ENCODE results near the gene COX15. TPM values are rescaled to one million over a fixed set of nuclear protein-coding genes. Genes with fewer than 3 reads are reported as not detected.

Gene COX15
- total RNA-seq, 1 experiment from 2014 or later, result 34.2 TPM

GRCh38 chr10:99756159-99756558 is 24.2 kb upstream of the COX15 start:
- H3K9me3 ChIP-seq (ENCODE audit: control insufficient read depth, low read depth, low read length), result no peaks in the 10 kb centered on the region
- H2BK120ac ChIP-seq (ENCODE audit: low read depth, low read length, poor library complexity, severe bottlenecking), result no peak overlapping the region
- TF ChIP-seq CTCF (conservative IDR thresholded peaks at IDR 0.05), result no peak
- H4K5ac ChIP-seq (ENCODE audit: insufficient read length, low read depth, low read length), result no peak overlapping the region
- no peak overlapping the region for H4K8ac ChIP-seq (replicated peaks; ENCODE audit: insufficient read length, low read depth, low read length)
- H3K23me2 ChIP-seq (ENCODE audit: insufficient read length, low read depth, low read length, poor library complexity, severe bottlenecking), result no peaks in the 10 kb centered on the region
- H3K23ac ChIP-seq (ENCODE audit: insufficient read length, low read depth, low read length), result no peak overlapping the region
- no peak overlapping the region for H2AK5ac ChIP-seq (ENCODE audit: insufficient read length, low read length)
- H4K20me1 ChIP-seq (ENCODE audit: control insufficient read depth, insufficient read depth, insufficient read length), result no peaks in the 10 kb centered on the region
- WGBS (ENCODE audit: extremely low coverage, insufficient read length, low lambda C conversion rate), result no CpG with 5 or more reads among the region's 1 CpG
- H3K9ac ChIP-seq (ENCODE audit: extremely low read depth, insufficient read length, low read length), result no peak overlapping the region
- no peak overlapping the region for H3K4me2 ChIP-seq (ENCODE audit: insufficient read depth, insufficient read length, low read length)
- no peaks in the 10 kb centered on the region for H3K4me1 ChIP-seq (ENCODE audit: insufficient read depth, low read length)
- peaks cover 9 to 61% (median 58%) of the 10 kb centered on the region in 3 experiments; a peak in 6 of 7 replicates for H3K36me3 Mint-ChIP-seq (ENCODE audit: insufficient read depth in 1 of 3, low read depth in 3 of 3)
- H3K4ac ChIP-seq (ENCODE audit: low read depth, low read length), result no peak overlapping the region
- no peak overlapping the region for H3K4me3 Mint-ChIP-seq
- H3T11ph ChIP-seq (ENCODE audit: low read length), result no peak overlapping the region
- H3K27ac Mint-ChIP-seq, result no peak overlapping the region
- no peak overlapping the region for H3K14ac ChIP-seq (ENCODE audit: insufficient read depth, low read length)
- H2BK12ac ChIP-seq (ENCODE audit: insufficient read length, low read depth, low read length), result no peak overlapping the region
- H4K91ac ChIP-seq (ENCODE audit: insufficient read length, low read depth, low read length), result no peak overlapping the region
- H2BK20ac ChIP-seq (ENCODE audit: low read depth, low read length, poor library complexity, severe bottlenecking), result no peak overlapping the region
- no peaks in the 10 kb centered on the region for H3K79me1 ChIP-seq (ENCODE audit: insufficient read depth, low read depth, low read length, poor library complexity, severe bottlenecking)
- H2BK15ac ChIP-seq (ENCODE audit: low read depth, low read length), result no peak overlapping the region
- H2AFZ ChIP-seq (ENCODE audit: low read length), result no peak overlapping the region
- no peaks in the 10 kb centered on the region for H3K9me3 Mint-ChIP-seq
- no peak overlapping the region for H3K27ac ChIP-seq (ENCODE audit: insufficient read length, low read depth, low read length)
- H3K4me1 Mint-ChIP-seq, result no peaks in the 10 kb centered on the region
- H3K27me3 ChIP-seq (ENCODE audit: insufficient read depth, low read length), result no peaks in the 10 kb centered on the region
- no peak overlapping the region for H2BK5ac ChIP-seq (ENCODE audit: insufficient read length, low read length)
- H3K56ac ChIP-seq (ENCODE audit: insufficient read length, low read depth, low read length), result no peak overlapping the region
- no peaks in the 10 kb centered on the region for H3K27me3 Mint-ChIP-seq (ENCODE audit: low read depth)
- no peak for DNase-seq
- no peak overlapping the region for H3K18ac ChIP-seq (ENCODE audit: insufficient read length, low read depth, low read length)
- no peaks in the 10 kb centered on the region for H3K79me2 ChIP-seq (ENCODE audit: insufficient read depth, low read length)
